GM21515 (cell line): Measurements from ENCODE around the gene FAM181A.

Experiments
- ATAC-seq: cut with Tn5 transposase; IDR thresholded peaks from one replicate; pipeline ENCODE4 v1.9.1; 2021; ENCODE audit not compliant: unreplicated experiment

The FAM181A gene

DNA sequence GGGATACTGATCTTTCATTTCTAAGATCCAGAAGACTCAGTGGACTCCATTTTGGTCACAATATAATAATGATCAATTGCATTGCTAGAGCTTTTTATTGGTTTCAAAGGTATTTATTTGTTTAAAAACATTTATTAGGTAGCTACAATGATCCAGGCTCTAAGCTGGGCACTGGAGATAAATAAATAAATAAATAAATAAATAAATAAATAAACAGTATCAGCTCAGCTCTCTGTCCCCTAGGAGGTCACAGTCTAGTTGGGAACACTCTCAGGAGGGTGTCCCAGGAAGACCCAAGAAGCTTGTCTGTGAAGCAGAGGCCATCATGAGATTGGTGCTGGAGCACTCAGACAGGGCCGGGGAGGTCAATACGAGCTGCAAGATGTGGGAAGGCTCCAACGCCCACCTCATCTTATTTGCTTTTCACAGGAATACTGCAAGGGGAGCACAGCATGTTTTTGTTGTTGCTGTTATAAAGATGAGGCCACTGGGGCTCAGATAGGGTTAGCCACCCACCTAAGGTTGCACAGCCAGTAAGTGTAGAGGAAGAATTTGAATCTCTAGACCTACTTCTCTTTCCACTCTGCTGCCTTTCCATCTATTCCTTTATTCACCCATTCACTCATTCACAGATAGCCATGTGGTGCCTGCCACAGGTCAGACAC, 33.8 kb downstream of the FAM181A start:
- no peak for ATAC-seq

DNA sequence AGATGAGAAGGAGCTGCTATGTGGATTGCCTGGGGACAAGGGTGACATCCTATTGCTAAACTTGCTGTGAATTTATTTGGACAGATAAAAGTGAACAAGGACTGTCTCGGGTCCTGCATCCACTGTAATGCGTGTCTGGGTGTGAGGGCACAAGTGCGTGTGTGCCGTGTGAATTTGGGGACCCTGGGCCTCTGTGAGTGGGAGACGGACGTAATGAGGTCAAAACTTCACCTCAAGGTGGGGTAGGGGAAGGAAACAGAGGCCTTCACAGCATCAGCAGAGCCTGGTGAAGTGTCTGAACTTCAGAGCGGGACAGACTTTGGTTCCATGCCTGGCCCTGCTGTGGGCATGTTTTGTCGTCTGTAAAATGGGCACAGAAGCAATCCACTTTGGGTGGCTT, 34.5 kb downstream of the FAM181A start:
- ATAC-seq, result no peak

DNA sequence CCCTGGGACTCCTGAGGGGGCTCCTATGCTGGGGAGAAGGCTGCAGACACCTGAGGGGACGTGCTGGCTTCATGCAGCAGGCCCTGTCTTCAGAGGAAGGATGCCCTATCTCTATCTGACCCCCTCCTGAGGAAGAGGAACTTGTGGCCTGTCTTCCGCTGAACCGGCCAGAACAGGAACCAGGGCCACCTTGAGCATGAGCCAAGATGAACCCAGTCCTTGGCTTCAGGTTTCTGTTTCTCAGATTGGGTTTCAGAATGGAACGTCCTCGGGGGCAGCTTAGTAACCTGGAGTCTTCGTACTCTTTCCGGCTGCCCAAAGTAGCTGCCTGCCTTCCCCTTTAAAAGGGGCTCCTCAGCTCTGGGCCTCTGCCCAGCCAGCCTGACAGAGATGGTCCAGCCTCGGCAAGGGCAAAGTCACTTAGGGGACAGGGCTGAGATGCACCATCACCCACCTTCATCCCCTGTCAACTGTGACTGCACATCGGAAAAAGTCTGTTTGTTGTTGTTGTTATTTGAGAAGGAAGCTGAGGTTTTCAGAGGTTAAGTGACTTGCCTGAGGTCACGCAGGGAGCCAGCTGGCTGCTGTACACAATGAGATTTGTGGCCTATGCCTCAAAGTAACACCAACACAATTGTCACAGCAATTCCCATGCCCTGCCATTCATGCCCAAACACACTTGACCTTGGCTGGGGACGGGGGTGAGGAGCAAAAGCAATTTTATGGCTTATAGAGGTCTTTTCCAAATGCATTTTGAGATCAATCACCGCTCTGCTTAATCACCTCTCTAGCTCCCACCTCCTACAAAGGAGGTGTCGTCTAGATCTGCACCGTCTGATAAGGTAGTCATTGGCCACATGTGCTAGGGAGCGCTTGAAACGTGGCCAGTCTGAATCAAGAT, 35.8 kb downstream of the FAM181A start:
- peak; percentile 54 for ATAC-seq

DNA sequence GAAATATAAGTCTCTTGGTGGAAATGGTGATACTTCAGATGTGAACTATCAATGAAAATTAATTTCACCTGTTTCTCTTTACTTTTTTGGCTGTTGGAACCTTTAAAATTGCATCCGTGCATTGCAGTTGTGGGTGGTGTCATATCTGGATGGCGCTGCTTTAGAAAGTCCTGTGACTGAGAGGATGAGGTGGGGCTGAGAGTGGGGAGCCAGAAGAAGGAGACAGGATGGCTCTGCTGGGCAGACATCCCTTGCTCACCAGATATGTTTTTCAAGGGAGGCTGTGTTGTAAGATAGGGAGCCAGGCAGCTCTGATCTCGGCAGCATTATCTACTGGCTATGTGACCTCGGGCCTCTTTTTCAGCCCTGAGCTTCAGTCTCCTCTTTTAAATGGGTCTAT, 36.5 kb downstream of the FAM181A start:
- no peak for ATAC-seq

DNA sequence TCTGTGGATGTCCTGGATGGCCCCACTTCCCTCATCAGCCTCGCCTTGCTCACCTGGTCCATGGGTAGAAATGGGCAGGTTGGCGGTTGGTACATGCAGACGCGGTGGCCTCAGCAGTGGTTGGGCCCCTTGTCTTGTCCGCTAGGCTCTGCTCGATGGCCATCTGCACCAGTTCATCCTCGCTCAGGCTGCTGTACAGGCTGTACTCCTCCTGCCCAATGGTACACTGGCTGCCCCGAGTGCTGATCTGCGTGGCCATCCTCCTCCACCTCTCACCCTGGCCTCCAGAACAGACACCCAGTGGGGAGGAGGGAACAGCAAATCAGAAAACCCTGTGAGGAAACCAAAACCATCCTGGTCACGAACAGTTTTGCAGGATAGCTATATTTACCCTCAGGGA, 37.1 kb downstream of the FAM181A start:
- ATAC-seq, result no peak

DNA sequence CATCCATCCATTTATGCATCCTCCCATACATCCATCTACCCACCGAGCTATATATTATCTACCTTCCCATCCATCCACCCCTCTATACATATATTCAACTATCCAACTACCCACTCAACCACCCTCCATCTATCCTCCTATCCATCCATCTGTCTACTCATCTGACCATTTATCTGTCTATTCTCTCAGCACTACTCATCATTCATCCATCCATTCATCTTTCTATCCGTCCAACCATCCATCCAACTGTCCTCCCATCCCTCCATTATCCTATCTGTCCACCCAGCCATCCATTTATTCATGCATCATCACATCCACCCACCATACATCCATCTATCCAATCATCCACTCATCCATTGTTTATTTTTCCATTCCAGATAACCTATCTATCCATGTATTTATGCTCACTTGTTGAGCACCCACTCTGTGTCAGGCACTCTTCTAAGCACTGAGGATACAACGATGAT, 37.7 kb downstream of the FAM181A start:
- ATAC-seq, result no peak

DNA sequence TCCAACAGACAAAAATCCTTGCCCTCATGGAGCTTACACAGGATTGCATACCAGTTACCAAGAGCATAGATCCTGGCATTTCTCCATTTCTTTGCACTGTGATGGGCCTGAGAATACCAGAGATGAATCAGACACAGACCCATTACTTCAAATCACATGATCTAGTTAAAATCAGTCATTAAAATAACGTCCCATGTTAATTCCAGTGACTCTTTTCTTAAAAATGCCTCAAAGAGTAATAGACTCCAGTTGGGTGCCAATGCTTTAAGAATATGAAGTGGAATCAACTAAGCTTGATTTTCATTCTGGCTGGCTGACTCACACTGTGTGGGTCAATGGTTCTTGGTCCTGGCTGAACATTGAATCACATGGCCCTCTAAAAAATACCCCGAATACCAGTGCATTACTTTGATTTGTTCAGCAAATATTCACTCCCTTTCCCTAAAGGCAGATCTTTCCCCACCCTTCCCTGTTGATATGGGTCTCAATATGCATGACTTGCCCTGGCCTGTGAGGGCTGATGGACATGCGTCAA, 38.2 kb downstream of the FAM181A start:
- no peak for ATAC-seq

DNA sequence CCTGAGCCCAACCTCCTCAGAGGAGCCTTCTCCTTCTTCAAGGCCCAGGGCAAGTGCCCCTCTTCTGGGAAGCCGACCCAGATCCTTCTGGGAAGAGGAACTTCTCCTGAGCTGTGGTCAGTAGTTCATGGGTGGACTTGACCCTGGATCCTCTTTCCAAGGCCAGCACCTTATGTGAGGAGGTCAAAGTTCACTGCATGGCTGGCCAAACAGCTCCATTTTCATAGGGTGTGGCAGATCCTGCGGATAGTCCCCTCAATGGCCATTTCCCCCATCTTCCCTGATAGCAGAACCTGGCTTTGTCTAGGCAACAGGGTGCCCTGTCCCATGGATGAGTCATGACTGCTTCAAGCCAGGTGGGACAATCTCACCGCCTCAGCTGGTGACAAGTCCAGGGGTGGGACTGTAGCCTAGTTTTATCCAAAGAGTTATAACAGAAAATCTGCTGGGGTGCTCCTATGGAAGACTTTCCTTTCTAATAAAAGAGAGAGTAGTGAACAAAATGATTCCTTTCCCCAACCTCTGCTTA, 38.9 kb downstream of the FAM181A start:
- ATAC-seq, result no peak

DNA sequence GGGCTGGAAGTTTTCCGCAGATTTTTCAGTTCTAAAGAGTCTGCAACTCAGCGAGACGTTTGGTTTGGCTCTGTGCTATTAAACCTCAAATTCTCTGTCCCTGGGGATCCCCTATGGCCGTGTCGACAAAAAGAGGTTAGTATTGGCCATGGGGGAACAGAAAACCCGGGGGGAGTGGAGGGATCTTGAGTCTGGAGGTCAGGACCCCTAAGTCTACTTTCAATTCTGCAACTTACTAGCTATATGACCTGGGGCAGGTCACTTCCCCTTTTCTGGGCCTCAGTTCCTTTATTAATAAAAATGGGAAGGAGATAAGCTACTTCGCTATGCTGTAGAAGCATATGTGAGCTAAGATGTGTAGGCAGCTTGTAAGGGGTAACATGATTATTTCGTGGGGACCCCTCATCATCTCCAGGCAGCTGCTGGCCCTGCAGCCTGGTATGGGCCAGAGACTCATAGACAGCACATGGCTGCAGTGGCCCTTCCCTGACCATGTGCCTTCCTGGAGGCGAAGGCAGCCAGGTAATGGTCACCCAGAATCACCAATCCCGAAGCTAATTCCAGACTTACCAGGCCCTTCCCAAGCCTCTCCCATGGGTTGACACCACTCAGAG, 40.6 kb downstream of the FAM181A start:
- peak; percentile 40 for ATAC-seq

DNA sequence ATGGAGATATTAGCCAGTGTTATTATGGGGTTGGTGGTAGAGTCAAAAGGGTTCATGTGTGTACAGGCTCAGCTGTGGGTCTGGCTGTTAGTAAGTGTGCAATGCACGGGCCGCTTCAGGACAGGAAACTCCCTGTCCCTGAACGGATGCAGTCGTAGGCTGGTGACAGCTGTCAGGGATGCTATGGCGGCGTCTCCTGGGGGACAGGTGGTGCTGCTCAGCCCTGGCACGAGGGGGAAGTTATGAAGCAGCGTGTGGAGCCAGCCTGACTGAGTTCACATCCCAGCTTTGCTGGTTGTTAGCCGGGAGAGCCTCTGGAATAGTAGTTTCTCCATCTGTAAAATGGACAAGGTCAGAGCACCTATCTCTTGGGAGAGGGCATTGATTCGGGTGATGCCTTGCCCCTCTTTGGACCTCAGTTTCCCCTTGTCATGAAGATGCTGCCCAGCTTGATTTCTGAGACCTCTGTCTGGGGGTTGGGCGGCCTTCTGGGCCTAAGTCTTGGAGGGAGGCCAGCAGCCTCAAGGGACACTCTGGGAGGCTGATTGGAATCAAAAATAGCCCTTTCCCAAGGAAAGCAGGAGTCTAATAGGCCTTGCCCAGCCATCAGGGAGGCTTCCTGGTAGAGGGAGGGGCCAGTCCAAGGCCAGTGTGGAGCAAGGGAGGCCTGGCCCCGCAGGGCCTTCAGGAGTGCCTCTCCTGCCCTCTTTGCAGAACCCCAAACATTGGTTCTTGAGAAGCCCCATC, 42.1 kb downstream of the FAM181A start:
- ATAC-seq, result no peak

DNA sequence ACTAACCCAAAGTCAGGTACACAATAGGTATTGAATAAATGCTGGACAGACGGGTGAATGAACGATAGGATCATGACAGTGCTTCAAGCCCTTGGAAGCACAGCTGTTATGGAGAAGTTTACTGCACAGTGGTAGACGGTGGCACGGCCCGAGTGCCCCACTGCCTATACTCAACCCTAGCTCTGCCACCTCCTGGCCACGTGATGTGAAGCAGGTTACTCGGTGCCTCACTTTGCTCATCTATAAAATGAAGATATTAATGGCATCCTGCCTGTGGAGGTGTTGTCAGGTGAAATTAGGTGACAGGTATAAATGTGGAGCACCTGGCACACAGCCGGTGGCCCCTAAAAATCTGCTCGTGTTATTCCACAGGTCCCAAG, 43.4 kb downstream of the FAM181A start:
- ATAC-seq, result no peak

DNA sequence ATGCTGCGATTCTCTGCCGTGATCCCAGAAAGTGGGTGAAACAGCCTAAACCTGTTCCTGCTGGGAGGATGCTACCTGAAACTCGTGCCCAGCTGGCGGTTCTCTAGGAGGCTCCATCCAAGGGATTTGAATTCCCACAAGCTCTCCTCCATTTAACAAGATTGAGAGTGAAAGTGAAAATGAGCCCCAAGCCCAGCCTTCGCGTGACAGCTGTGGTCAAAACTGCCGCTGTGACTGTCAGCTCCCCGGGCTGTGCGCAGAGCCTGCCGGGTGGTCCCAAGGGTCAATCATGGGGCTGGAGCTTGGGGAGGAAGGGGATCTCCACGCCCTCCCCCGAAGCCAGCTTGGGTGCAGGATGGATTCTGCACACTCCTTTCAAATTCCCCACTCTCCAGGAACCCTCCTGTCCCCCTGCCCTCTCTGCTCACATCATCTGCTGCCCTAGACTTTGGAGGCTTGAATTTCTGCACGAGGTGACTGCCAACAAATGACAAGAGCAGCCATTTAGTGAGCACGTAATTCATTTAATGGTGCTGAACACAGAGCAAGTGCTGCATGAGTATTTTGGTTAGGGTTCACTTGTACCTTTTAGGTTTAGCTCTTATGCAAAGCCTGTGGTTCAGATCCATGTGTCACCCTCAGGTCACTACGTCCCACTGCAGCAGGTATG, 44.0 kb downstream of the FAM181A start:
- peak; percentile 41 for ATAC-seq

DNA sequence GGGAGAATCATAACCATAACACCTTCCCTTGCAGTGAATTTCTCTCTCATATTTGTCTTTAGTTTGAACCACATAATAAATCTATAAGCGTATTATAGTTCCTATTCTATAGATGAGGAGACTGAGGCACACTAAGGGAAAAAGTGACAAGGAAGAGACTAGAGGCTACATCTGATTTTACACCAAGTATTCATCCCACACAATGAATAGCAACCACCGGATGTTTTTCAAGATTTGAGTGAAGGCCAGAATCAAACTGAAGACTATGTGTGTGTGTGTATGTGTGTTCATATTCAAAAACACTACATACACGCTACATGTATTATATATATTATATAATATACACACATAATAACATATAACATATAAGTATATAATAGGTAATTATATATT, 44.5 kb downstream of the FAM181A start:
- ATAC-seq, result no peak

DNA sequence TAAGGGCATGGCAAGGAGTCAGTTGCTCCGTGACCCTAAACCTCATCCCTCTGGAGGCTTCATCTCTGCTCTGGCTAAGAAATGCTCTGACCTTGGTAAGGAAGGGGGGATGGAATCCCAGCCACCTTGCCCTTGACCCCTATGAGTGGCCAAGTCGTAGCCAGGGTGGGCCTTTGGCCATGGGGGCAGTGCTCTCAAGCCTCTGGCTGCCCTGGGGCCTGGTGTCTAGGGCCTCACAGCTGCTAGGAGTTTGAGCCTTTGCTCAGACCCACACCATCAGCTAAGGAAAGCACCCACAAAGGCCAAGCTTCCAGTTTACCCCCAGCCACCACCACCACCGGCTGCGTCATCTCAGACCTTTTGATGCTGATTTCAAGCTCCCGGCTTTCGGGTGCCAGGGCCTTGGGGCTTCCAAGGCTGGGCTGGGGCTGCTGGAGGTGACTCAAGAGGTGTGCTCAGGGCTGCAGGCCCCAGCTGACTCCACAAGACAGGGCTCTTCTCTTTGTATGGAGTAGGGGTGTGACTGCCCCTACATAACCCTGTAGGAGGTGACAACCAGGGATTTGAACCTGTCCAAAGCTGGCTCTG, 45.6 kb downstream of the FAM181A start:
- ATAC-seq, result no peak

DNA sequence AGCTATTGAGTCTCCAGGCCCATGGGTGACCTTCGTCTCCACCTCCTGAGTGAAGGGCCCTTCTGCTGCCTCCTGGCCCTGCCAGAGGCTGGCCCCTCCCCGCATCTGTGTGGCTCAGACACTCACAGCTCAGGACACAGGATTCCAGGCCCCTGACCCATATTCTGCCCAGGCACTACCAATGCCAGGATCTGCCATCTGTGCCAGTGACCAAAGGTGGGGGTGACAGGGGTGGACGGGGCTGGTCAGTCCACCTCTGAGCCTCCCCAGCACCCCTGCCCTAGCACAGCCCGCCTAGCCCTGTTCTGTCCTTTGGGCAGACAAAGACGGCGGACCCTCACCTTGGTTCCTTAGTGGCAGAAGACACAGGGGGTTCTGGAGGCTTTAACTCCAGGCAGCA, 46.5 kb downstream of the FAM181A start:
- ATAC-seq, result no peak

DNA sequence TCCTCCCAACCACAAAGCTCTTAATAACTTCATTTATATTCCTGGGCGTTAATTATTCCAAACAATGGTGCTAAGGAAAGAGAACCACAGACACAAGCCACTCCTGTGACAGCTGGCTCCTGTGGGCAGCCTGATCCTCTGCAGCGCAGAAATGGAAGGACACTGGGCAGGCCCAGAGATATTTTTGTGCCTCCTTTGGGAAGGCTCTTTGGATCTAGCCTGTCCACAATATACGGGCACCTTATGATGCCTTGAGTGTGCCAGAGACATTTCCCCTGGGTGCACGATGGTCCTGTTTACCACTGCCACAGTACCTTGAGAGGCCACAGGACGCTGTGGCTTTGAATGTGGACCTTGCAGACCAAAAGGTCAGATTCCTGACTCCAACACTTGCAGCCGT, 47.2 kb downstream of the FAM181A start:
- ATAC-seq, result no peak

DNA sequence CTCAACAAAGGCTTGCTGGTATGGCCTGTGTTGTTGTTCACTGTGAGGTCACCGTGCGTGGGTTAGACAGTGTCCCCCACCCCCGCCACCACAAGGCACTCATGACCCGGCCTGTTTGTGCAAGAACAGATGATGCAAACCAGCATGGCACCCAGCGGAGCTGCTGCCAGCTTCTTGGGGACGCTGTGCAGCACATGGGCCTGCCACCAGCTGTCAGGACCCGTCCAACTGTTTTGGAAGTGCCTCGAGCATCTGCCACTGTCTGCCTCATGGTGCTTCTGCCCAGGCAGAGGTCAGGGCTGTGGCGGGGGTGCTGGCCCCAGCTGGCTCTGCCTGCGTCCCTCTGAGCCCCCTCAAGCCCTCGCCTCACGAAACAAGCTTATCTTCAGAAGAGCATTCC, 47.7 kb downstream of the FAM181A start:
- ATAC-seq, result no peak

DNA sequence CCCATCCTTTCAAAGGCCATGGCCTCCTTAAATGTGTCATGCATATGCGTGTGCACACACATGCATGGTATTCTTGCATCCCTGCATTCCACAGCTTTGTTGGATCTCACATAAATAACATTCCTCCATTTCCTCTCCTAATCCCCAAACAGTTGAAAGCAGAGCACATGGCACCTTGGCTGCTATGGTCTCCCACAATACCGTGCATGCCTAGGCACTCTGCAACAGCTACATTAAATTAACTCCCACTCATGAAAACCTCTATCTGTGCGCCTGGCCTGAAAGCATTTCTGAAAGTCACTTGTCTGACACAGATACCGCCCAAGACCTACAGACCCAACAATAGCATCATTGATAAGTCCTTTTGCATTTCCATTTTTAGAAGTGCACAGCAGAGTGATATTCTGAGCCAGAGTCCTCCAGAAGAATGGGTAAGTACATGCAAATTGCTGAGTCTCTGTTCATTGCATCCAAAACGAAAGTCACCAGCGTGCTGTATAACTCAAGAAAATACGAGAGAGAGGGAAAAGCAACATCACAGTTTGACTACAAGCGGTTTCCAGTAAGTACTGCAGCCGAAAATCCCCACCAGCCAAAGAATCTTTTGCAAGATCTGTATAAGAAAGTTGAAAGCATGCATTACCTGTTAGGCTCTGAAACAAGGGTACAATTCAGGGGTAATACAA, 48.8 kb downstream of the FAM181A start:
- peak; percentile 65 for ATAC-seq

DNA sequence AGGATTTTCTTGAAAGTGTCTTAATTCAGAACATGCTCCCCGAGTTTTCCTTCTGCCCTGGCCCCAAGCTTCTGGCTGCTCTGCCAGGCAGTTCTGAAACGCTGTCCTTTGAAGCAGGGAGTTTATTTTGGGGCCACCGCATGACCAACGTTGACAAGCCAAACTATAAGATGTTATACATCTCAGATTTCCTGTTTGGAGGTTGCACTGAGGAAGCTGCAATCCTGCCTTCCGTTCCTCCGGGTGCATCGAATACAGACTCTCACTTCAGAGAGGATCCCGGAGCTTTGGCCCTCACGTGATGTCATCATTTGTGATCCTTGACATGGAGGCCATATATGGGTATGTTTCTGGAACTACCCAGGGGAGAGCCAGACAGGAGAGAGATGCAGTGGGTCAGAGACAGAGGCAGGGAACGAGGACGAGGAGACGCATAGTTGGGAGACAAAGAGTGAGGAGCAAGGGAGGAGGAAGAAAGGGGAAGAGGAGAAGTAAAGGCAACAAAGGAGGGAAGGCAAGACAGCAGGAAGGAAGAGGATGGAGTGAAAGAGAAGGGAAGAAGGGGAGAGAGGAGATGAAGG, 49.4 kb downstream of the FAM181A start, which contains the start of gene ASB2:
Gene ASB2 (minus strand): TSS at position 94 of the 581 bp plus-strand sequence. CDS start 12,031 bp downstream, outside the sequence.
- ATAC-seq, result peak; percentile 10
